ENCODE results near the gene MKRN1. TPM values are rescaled to one million over a fixed set of nuclear protein-coding genes. Genes with fewer than 3 reads are reported as not detected.
"Not testable (repeated sequence)": the region's sequence is repeated elsewhere in the genome, so short reads cannot be mapped to it uniquely, and the experiment has no call there.

MKRN1 gene
- total RNA-seq, 1 experiment from 2014 or later, result 182 TPM

DNA sequence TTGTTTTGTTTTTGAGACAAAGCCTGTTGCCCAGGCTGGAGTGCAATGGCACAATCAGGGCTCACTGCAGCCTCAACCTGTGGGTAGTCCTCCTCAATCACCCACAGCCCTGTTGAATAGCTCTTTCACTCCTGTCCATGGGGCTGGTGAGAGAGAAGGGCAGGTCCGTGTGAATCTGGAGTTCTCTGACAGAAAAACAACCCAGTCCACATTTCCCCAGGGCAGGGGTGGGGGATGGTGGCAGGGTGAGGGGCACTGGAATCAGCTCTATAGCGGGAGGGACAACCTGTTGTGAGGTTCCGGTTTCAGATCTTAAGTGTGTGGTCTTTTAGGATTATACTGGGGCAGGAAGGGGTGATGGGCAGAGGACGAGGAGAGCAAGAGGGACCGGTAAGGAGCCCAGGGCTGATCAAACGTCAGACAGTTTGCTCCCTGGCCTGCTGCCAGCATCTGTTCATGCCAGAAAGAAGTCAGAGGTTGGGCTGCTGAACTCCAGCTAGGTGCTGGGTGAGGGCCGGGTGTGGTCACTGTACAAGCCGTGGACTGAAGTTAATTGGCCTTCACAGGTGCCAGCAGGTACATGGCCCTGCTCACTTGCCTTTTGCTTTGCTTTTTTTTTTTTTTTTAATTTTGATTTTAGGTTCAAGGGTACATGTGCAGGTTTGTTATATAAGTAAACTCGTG is 33.2 kb upstream of the MKRN1 start:
- no peaks in the 10 kb centered on the region for H3K9me3 ChIP-seq (ENCODE audit: insufficient read depth, low read depth)
- no peak overlapping the region for H2AFZ ChIP-seq
- no peaks in the 10 kb centered on the region for H3K79me2 ChIP-seq (ENCODE audit: low read depth)
- peaks cover 26% of the 10 kb centered on the region for H3K4me1 ChIP-seq (replicated peaks; ENCODE audit: insufficient read depth)
- no peaks in the 10 kb centered on the region for H3K9me2 ChIP-seq (ENCODE audit: insufficient read depth)
- no peaks in the 10 kb centered on the region for H3K36me3 ChIP-seq (ENCODE audit: low read depth)
- peaks cover 18% of the 10 kb centered on the region for H3F3A ChIP-seq (ENCODE audit: insufficient read depth, low read depth)
- H3K4me3 ChIP-seq, result no peak overlapping the region; the same call in 1 of the 2 replicates
- ChIA-PET POLR2A (ENCODE audit: unreplicated experiment) (interaction anchor here (0.6 to 0.7 kb wide), 2 partner anchors 13 to 30 kb away, joined by 3 to 4 read pairs; no protein-coding TSS in a partner anchor), CTCF (interaction anchor here (1.1 kb wide), 1 partner anchor 36 kb away, joined by 4 read pairs; no protein-coding TSS in a partner anchor)
- intact Hi-C loops (cut with micrococcal nuclease; ENCODE audit: unreplicated experiment), result no loop called here
- peak; percentile 88 to 89 for DNase-seq
- H3K27me3 ChIP-seq (ENCODE audit: insufficient read depth, low read depth), result no peaks in the 10 kb centered on the region
- BruUV-seq (replicated peaks), result no TSS peak
- H3K4me2 ChIP-seq, result peak overlapping the region; percentile 73
- peak overlapping the region; percentile 40 for H3K27ac ChIP-seq
- no peak for TF ChIP-seq EZH2 (IDR thresholded peaks at IDR 0.05; ENCODE audit: low read depth)
- TF ChIP-seq, protein P1, sequence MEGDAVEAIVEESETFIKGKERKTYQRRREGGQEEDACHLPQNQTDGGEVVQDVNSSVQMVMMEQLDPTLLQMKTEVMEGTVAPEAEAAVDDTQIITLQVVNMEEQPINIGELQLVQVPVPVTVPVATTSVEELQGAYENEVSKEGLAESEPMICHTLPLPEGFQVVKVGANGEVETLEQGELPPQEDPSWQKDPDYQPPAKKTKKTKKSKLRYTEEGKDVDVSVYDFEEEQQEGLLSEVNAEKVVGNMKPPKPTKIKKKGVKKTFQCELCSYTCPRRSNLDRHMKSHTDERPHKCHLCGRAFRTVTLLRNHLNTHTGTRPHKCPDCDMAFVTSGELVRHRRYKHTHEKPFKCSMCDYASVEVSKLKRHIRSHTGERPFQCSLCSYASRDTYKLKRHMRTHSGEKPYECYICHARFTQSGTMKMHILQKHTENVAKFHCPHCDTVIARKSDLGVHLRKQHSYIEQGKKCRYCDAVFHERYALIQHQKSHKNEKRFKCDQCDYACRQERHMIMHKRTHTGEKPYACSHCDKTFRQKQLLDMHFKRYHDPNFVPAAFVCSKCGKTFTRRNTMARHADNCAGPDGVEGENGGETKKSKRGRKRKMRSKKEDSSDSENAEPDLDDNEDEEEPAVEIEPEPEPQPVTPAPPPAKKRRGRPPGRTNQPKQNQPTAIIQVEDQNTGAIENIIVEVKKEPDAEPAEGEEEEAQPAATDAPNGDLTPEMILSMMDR (conservative IDR thresholded peaks at IDR 0.05), result no peak
- no peaks in the 10 kb centered on the region for H4K20me1 ChIP-seq (ENCODE audit: insufficient read depth)

DNA sequence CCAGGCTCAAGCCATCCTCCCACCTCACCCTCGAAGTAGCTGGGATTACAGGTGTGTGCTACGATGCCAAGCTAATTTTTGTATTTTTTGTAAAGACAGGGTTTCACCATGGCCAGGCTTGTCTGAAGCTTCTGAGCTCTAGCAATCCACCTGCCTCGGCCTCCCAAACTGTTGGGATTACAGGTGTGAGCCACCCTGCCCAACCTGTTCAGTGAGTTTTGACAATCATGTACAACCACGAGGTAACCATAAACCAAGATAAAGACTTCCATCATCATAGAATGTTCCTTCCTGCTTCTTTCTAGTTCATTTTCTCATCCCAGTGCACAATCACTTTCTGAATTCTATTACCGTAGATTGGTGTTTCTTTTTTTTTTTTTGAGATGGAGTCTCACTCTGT is 30.5 kb upstream of the MKRN1 start:
- H3K4me2 ChIP-seq, result no peak overlapping the region
- TF ChIP-seq, protein P1 (conservative IDR thresholded peaks at IDR 0.05), result no peak
- TF ChIP-seq EZH2 (IDR thresholded peaks at IDR 0.05; ENCODE audit: low read depth), result no peak
- H3K9me3 ChIP-seq (ENCODE audit: insufficient read depth, low read depth), result no peaks in the 10 kb centered on the region
- peak; percentile 16 to 70 for DNase-seq
- no peaks in the 10 kb centered on the region for H4K20me1 ChIP-seq (ENCODE audit: insufficient read depth)
- H2AFZ ChIP-seq, result no peak overlapping the region
- BruUV-seq (replicated peaks), result no TSS peak
- ChIA-PET CTCF (interaction anchor here (0.7 kb wide), 1 partner anchor 186 kb away, joined by 3 read pairs; no protein-coding TSS in a partner anchor), POLR2A (ENCODE audit: unreplicated experiment) (no interaction called here)
- no peaks in the 10 kb centered on the region for H3K27me3 ChIP-seq (ENCODE audit: insufficient read depth, low read depth)
- no peak overlapping the region for H3K27ac ChIP-seq
- intact Hi-C loops (cut with micrococcal nuclease; ENCODE audit: unreplicated experiment), result no loop called here
- peaks cover 18% of the 10 kb centered on the region for H3F3A ChIP-seq (ENCODE audit: insufficient read depth, low read depth)
- no peaks in the 10 kb centered on the region for H3K36me3 ChIP-seq (ENCODE audit: low read depth)
- no peaks in the 10 kb centered on the region for H3K79me2 ChIP-seq (ENCODE audit: low read depth)
- H3K4me3 ChIP-seq, result no peak overlapping the region
- H3K9me2 ChIP-seq (ENCODE audit: insufficient read depth), result no peaks in the 10 kb centered on the region
- peaks cover 26% of the 10 kb centered on the region for H3K4me1 ChIP-seq (replicated peaks; ENCODE audit: insufficient read depth)

GRCh38 chr7:140507556-140507955 is 28.3 kb upstream of the MKRN1 start:
- H3K4me3 ChIP-seq; CTCF ChIA-PET; H3K4me2 ChIP-seq; H4K20me1 ChIP-seq (ENCODE audit: insufficient read depth); H2AFZ ChIP-seq; H3K27me3 ChIP-seq (ENCODE audit: insufficient read depth, low read depth); POLR2A ChIA-PET (ENCODE audit: unreplicated experiment); H3K27ac ChIP-seq; intact Hi-C loops (cut with micrococcal nuclease; ENCODE audit: unreplicated experiment); BruUV-seq (replicated peaks); H3K9me3 ChIP-seq (ENCODE audit: insufficient read depth, low read depth); DNase-seq; H3F3A ChIP-seq (ENCODE audit: insufficient read depth, low read depth); H3K36me3 ChIP-seq (ENCODE audit: low read depth); H3K79me2 ChIP-seq (ENCODE audit: low read depth); H3K9me2 ChIP-seq (ENCODE audit: insufficient read depth): not testable (repeated sequence)
- peaks cover 19% of the 10 kb centered on the region for H3K4me1 ChIP-seq (replicated peaks; ENCODE audit: insufficient read depth)
